Activated T-cell treated with anti-CD3 and anti-CD28 coated beads, Interleukin-2, amount 50 U/mL, for 24 hours (primary cell): Measurements from ENCODE around the gene PRSS48.

Source experiments
- DNase-seq: peaks from one replicate; pipeline ENCODE4 v3.0.0-alpha.2; 2020
- H3K27ac Mint-ChIP-seq: 2 replicates; pipeline ENCODE4 v1.8.0; 2020; ENCODE audit warnings: mild to moderate bottlenecking, mixed read lengths
- H3K27me3 Mint-ChIP-seq: 2 replicates; pipeline ENCODE4 v1.8.0; 2020; ENCODE audit warnings: mixed read lengths
- H3K36me3 Mint-ChIP-seq: 2 replicates; pipeline ENCODE4 v1.8.0; 2020; ENCODE audit warnings: low read depth, mixed read lengths
- H3K4me1 Mint-ChIP-seq: 2 replicates; pipeline ENCODE4 v1.8.0; 2020; ENCODE audit warnings: low read depth, mixed read lengths
- H3K4me3 Mint-ChIP-seq: 2 replicates; pipeline ENCODE4 v1.8.0; 2020; ENCODE audit warnings: mild to moderate bottlenecking, moderate library complexity, mixed read lengths
- H3K9me3 Mint-ChIP-seq: 2 replicates; pipeline ENCODE4 v1.8.0; 2020; ENCODE audit warnings: mixed read lengths

PRSS48 gene

DNA sequence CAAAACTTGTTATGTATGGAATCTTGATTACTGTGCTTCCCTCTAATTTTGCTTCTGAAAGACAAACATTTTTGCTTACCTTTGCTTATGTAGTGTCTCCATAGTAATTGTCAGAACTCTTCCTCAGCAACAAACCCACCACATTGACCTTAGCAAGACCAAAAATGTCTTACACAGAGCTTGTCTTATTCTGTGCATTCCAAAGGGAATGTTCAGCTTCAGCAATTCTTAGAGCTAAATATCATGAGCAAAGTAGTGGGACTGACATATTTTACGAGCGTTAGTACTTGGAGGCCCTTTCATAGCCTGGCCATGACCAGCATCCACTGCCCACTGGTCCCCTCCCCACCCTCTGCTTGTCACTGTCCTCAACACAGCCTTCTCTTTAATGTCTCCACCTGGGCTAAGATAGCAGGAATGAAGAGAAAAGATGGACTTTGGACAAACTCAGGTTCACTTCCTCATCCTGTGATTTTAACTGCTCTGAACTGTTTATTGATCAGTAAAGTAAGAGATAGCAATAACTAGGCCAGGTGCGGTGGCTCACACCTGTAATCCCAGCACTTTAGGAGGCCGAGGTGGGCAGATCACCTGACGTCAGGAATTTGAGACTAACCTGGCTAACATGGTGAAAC lies 63.9 kb downstream of the PRSS48 start:
- H3K4me1 Mint-ChIP-seq: no peaks in the 10 kb centered on the region
- H3K9me3 Mint-ChIP-seq: peaks cover 2% of the 10 kb centered on the region
- H3K27me3 Mint-ChIP-seq: peaks cover 18% of the 10 kb centered on the region
- no peaks in the 10 kb centered on the region for H3K36me3 Mint-ChIP-seq
- DNase-seq: no peak
- H3K4me3 Mint-ChIP-seq: no peak overlapping the region
- H3K27ac Mint-ChIP-seq: no peak overlapping the region
